Ramos (cell line): ENCODE data around the gene NIN.

ENCODE experiments used
- in situ Hi-C: fragments of 300-500 bp; cut with MboI; formaldehyde crosslinking; loops from one replicate; pipeline ENCODE4 v1.14.3; 2022; ENCODE audit warnings: low sequenced_read_pairs; ENCODE audit not compliant: unreplicated experiment

The NIN gene

GRCh38 chr14:50846226-50846880, 15.4 kb upstream of the NIN start:
- in situ Hi-C loops = no loop called here

GRCh38 chr14:50845166-50845565, 14.2 kb upstream of the NIN start:
- in situ Hi-C loops = no loop called here

GRCh38 chr14:50844391-50844790, 13.4 kb upstream of the NIN start:
- in situ Hi-C loops = no loop called here

DNA sequence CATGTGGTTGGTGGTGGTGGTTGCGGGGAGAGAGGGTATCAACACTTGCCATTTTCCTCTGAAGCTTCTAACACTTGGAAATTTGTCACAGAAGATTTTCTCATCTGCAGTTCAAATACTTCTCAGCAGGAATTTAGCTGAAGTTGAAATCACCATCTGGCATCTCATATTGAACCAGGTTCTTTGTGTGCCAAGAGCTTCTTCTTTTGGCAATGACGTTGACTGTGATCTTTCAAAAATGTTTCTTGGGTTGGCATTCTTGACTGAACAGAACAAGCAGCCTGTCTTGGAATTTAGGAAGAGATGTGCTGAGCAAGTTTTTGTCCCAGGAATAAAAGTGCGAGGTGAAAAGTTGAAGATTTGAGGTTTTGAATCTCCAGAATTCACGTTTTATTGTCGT, 8.7 kb upstream of the NIN start:
- in situ Hi-C loops = no loop called here

GRCh38 chr14:50839048-50839447, 8.1 kb upstream of the NIN start:
- in situ Hi-C loops = no loop called here

GRCh38 chr14:50837850-50838470, 7.0 kb upstream of the NIN start:
- in situ Hi-C loops = no loop called here

DNA sequence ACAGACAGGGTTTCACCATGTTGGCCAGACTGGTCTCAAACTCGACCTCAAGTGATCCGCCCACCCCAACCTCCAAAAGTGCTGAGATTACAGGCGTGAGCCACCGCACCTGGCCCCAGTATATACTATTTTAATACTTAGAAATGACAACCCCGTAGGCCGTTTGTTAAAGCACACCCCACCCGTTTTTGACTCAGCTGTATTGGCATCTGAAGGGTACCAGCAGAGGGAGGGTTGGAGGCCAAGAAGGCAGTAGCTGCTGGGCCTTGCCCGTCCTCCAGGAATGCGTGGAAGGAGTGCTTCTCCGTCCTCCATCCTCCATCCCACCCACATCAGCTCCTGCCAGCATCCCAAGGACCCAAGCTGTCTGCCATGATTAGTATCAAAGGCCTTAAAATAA, 6.3 kb upstream of the NIN start:
- in situ Hi-C loops = no loop called here

- in situ Hi-C loops = no loop called here
These were observed 5.6 kb upstream of the NIN start for GRCh38 chr14:50836515-50836914.

DNA sequence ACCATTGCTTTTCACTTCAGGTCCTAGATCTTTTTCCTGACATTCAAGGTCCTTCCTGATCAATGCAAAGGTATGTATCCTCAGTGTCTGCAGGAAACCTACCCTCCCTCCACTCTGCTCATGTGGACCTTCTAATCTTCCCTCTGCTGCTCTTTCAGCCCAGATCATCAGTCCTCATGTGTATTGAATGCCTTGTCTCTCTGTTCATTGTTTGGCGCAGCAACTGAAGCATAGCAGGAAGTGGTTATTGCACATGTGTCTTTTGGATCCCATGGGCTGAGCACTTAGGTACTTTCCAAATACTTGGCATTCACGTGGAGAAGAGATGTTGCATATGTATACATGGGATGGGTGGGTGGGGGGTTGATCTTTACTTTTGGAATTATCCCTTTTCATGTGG, 4.3 kb upstream of the NIN start:
- in situ Hi-C loops = no loop called here

GRCh38 chr14:50834802-50835276, 3.9 kb upstream of the NIN start:
- in situ Hi-C loops = no loop called here

- in situ Hi-C loops = no loop called here
These were observed 2.1 kb upstream of the NIN start for GRCh38 chr14:50832935-50833630.

DNA sequence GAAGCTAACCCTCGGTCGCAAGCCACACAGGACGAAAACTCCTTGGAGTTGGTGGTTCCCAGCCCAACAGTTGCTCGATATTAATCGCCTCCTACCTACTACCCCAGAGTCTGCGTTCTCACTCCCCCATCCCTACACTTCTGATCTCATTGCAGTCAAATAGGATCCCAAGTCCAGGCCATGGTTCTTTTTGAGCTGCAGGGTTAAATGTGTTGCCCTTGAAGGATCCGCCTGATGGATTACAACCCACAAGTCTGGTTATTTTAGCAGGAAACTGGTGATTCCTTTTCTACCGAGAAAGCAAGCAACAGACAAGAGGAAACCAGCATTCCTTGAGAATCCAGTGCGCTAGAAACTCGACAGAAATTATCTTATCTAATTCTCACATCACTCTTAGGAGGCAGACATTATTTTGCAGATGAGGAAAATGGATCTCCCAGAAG, 785 bp upstream of the NIN start:
- in situ Hi-C loops = no loop called here

DNA sequence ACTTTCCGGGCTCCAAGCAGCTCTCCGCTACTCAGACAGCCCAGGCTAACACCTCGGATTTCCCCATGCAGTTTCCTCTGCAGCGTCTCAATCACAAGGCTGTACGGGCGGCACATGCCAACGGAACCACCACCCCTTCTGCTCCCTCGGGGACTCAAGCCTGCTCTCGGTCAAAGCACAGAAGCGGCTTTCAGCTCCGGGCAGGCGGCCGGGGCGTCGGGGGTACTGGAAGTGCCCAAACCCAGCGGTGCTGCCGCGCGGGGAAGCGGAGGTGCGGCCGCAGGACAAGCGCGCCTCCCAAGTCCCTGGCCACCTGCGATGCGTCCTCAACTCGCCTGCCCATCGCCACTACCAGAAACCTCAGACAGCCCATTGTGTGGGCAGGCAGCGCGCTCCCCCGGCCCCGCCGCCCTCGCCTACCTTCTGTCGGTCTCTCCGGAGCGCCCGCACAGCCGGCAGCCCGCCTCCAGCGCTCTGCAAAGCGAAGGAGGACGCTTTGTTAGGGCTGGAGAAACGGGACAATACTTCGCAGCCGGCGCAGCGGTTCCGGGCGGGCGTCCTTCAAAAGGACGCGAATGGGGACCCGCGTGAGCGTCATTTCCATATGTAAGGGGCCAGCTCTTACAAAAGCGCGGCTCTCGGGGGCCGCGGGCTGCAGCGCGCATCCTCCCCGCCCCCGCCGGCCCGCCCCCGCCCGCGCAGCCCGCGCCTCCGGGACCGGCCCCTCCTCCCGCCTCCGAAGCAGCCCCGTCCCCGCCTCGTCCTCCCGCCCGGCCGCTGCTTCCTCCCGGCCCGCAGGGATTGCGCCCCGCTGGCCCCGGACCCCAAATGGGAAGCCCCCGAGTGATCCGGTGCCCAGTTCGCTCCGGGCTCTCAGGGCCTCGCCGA, 674 bp downstream of the NIN start:
- in situ Hi-C loops = no loop called here

GRCh38 chr14:50829489-50830043, 1.4 kb downstream of the NIN start:
- in situ Hi-C loops = no loop called here

DNA sequence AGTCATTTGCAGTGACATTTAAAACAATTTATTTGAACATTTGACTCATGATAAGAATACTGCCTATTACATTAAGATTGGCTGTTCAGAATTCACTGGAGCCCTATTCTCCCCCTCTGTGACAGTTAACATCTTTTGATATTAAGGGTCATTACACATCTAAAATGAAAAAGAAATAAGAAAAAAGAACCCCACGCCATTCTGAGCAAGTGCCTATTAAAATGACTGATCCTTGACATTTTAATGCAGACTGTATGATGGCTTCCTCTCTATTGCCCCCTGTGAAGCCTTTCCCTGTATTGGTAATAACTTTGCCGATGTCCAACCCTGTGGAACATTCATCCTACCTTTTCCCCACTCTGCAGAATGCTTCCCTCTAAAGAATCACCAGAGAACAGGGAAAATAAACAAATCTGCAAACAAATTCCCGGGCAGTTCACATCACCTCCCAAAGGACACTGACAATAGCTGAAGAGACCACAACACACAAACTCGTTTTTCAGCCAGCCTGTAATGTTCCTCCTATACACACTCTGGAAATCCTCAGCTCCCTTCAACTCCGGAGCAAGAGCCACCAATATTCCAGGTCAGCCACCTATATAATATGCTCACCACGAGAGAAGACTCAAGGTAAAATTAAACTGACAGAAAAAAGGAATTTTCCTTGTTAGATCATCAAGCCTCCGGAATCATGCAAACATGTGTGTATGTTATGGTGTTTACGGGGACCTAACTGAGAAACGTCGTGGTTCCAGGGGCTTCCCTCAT, 2.1 kb downstream of the NIN start:
- in situ Hi-C loops = no loop called here

DNA sequence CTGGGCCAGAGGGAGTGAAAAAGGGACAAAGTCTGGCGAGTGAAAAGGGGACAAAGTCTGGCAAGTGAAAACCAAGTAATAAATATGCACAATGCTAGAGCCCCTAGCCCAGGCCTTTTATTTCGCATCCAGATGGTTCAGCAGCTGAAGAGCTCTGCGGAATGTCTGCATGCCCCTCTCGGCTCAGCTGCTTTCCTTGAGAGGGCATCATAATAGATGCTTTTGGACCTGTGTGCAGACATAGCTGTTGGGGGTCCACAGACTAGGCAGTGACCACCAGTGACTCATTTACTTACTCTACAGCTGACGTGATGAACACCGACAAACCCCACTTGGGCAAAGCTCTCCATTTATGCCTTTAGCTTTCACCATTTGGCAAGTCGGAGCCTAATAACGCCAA, 4.3 kb downstream of the NIN start:
- in situ Hi-C loops = no loop called here

- in situ Hi-C loops = no loop called here
These were observed 5.7 kb downstream of the NIN start for GRCh38 chr14:50825307-50825706.

- in situ Hi-C loops = no loop called here
These were observed 7.0 kb downstream of the NIN start for GRCh38 chr14:50823762-50824636.
